HG02885 (cell line): Measurements from ENCODE around the gene SPRR2G.
"Not testable (repeated sequence)": the region's sequence is repeated elsewhere in the genome, so short reads cannot be mapped to it uniquely, and the experiment has no call there.

Experiments
- ATAC-seq: cut with Tn5 transposase; IDR thresholded peaks from one replicate; pipeline ENCODE4 v1.9.1; 2021; ENCODE audit warnings: mild to moderate bottlenecking; ENCODE audit not compliant: unreplicated experiment, poor library complexity

SPRR2G gene

GRCh38 chr1:153119491-153119971, 31.2 kb downstream of the SPRR2G start:
- no peak for ATAC-seq

DNA sequence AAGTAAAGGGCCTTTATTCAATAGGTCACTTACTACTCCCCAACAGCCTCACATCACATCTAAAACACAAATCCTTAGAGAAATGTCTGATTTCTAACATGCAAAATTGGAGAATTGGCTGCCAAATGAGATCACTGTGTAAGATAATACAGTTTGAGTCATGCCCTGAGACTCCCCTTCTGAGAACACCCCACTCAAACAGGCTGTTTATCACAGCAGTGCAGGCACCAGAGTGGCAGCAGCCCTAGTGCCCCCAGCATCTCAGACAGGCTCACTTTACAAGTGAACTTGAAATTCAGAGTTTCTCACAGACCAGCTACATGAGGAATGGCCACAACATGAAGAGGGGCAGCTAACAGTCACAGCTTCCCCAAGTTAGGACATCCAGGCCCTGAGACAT, 35.4 kb downstream of the SPRR2G start:
- ATAC-seq = not testable (repeated sequence)

GRCh38 chr1:153113416-153113815, 37.3 kb downstream of the SPRR2G start, which contains the start of gene SPRR2F:
SPRR2F (minus strand) TSS chr1:153113516; CDS start chr1:153112733, 783 bp downstream.
- no peak for ATAC-seq

GRCh38 chr1:153112454-153112853, 38.2 kb downstream of the SPRR2G start:
- ATAC-seq = not testable (repeated sequence)

- no peak for ATAC-seq
Measured at GRCh38 chr1:153100245-153100644, 50.4 kb downstream of the SPRR2G start.
